Heart left ventricle (tissue), 16 donors: Measurements from ENCODE around the gene PNLIPRP3. TPM values are rescaled to one million over a fixed set of nuclear protein-coding genes. Genes with fewer than 3 reads are reported as not detected.

Experiments
- ATAC-seq, 4 donors: fragments of 200-7000 bp; cut with Tn5 transposase; one replicate each; pipeline ENCODE4 v1.9.1; 2020 to 2022; ENCODE audit warnings: moderate library complexity in 4 of 4, mild to moderate bottlenecking in 3 of 4, moderate number of reproducible peaks in 1 of 4
- DNase-seq, 5 donors: peaks; one replicate each; pipeline ENCODE4 v3.0.0-alpha.2; 2020
- H3K27ac ChIP-seq, 12 donors: fragments of 200-600 bp; sonication (generic) in 4 of 12; one replicate each; pipeline versions ENCODE4 v1.5.0 to v1.8.0; 2016 to 2022; ENCODE audit warnings: mild to moderate bottlenecking in 2 of 12
- H3K27me3 ChIP-seq, 9 donors: fragments of 200-600 bp; sonication (generic) in 2 of 9; one replicate each; pipeline versions ENCODE4 v1.5.1 to v1.8.0; 2016 to 2022; ENCODE audit warnings: mild to moderate bottlenecking in 3 of 9
- H3K36me3 ChIP-seq, 9 donors: fragments of 200-600 bp; sonication (generic) in 2 of 9; one replicate each; pipeline versions ENCODE4 v1.5.0 to v1.8.0; 2018 to 2022; ENCODE audit warnings: mild to moderate bottlenecking in 2 of 9
- H3K4me1 ChIP-seq, 12 donors: fragments of 200-600 bp; sonication (generic) in 4 of 12; one replicate each; pipeline versions ENCODE4 v1.5.0 to v1.8.0; 2016 to 2022; ENCODE audit warnings: mild to moderate bottlenecking in 3 of 12
- H3K4me3 ChIP-seq, 12 donors: fragments of 200-600 bp; sonication (generic) in 4 of 12; one replicate each; pipeline versions ENCODE4 v1.5.0 to v1.8.0; 2017 to 2022; ENCODE audit warnings: mild to moderate bottlenecking in 9 of 12, moderate library complexity in 4 of 12
- H3K9me3 ChIP-seq, 12 donors: fragments of 200-600 bp; sonication (generic) in 4 of 12; one replicate each; pipeline versions ENCODE4 v1.5.0 to v1.8.0; 2016 to 2022; ENCODE audit warnings: mild to moderate bottlenecking in 1 of 12
- CTCF ChIP-seq, 12 donors: fragments of 200-600 bp; sonication (generic) in 4 of 12; IDR thresholded peaks; one replicate each; pipeline versions ENCODE4 v1.5.0 to v1.8.0; 2018 to 2022; ENCODE audit warnings: antibody characterized with exemption in 12 of 12, mild to moderate bottlenecking in 5 of 12
- POLR2A ChIP-seq, 2 donors: fragments of 450-650 bp; IDR thresholded peaks; one replicate each; pipeline ENCODE4 v1.6.1; 2017; ENCODE audit warnings: antibody characterized with exemption in 2 of 2, mild to moderate bottlenecking in 2 of 2, moderate library complexity in 2 of 2
- WGBS, 4 donors: extraction: QIAGEN DNeasy Blood & Tissue Kit in 2 of 4; methylation state at CpG; one replicate each; pipeline versions ENCODE4 v1.1.5 to v1.1.7; 2013 to 2018; 5-methylcytosine and 5-hydroxymethylcytosine counted together
- intact Hi-C, 10 donors: fragments of 100-400 bp; cut with DNase I; formaldehyde crosslinking; loops; one replicate each; pipeline versions ENCODE4 v1.11.1 to v1.14.2; 2022
- polyA plus RNA-seq, 2 donors: library from polyadenylated mRNA; stranded (reverse); fragments of 200-250 nt; gene quantifications; one replicate each; pipeline ENCODE4 v1.2.3, GENCODE V29; 2013
- total RNA-seq, 9 donors: library from RNA; depleted of rRNA in 2 of 9; stranded (reverse); fragments of >200 nt in 2 of 9; fragmentation: NEBNext Ultra II Directional in 3 of 9; extraction: Animal tissue kit (Norgen Biotek cat#: 25700) in 3 of 9; gene quantifications; one replicate each; pipeline versions ENCODE4 v1.1.0 to v1.2.4, GENCODE V29; 2016 to 2023
- donor health status: ischemic (EF 13 %, LVEDD 7.1; RV severe dilation, severe dysfunction).
- donor health status: healthy with polysubstance abuse.
- donor health status: DM: no; HTN: yes; CAD: no.
- donor health status: DM: no; HTN: no; CAD: no.
- donor health status: ischemic (EF 25% LVEDD 6.9; RV normal size, moderate dysfunction).
- donor health status: ischemic (EF 25% LVEDD 5.7; RV mildly dilated, moderate dysfunction).
- donor health status: healthy.
- donor health status: DM: yes; HTN: yes; CAD: no.
- donor health status: ischemic (EF 35%, LVEDD 5.7; RV mildly dilated, moderate dysfunction).
- donor health status: nonischemic (EF 11% LVEDD 7.7; RV severe dilation, severe dysfunction).
- donor health status: DM: yes; HTN: yes; CAD: no.
- donor health status: PGD.
- donor health status: ischemic (EF 29% LVEDD 5.4; RV normal size, mild dysfunction).
- donor health status: nonischemic (EF 23%, LVEDD 6.1; RV moderate dilation, normal function).

The PNLIPRP3 gene
- total and polyA plus RNA-seq, 11 donors = not detected

DNA sequence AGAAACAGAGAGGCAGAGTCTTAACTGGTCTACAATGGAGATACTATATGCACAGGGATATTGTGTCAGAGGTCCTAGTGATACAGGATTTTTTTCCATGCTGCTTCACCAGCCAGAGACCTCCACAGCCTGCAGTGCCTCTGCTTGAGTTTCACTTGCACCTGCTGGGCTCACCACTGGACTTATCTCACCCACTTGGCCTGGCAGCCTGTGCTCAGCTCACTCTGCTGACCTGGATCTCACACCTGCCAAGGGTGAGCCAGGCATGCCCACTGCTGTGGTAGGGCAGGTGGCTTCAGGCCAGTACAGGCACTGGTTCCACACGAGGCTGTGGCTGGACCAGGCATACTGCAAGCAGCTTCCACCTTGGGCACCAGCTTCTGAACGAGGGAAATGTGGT lies 36.6 kb downstream of the PNLIPRP3 start:
- intact Hi-C loops = no loop called here
- Histone ChIP-seq H3K27me3 (peaks cover 0 to 10% (median 0%) of the 10 kb centered on the region in 9 donors), H3K27ac (no peak overlapping the region), H3K4me3 (no peak overlapping the region), H3K9me3 (no peaks in the 10 kb centered on the region), H3K4me1 (no peaks in the 10 kb centered on the region), H3K36me3 (no peaks in the 10 kb centered on the region)
- peak in 1 of 4 donors; percentile 31 for ATAC-seq
- no peak for DNase-seq
- WGBS, 4 donors = 54 to 78% (median 57%) methylated on average over 1 to 2 of the region's 2 CpGs
- TF ChIP-seq POLR2A (IDR thresholded peaks at IDR 0.05) (no peak), CTCF (IDR thresholded peaks at IDR 0.05) (no peak)

DNA sequence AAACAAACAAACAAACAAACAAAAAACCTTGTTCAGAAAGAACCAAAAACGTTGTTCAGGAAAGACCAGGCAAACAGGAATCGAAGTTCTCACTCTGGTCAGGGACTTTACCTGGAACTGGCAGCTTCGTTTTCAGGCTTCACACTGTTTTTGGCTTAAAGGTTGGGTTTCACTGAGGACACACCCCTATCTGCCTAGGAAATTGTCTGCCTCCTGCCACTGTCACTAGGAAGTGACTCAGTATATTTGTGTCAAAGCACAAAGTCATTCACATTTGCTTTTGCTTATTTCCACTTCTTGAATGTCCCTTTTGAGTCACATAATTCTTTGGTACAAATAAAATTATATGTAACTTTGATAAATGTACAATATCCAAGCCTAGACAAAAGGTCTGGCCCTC lies 37.9 kb downstream of the PNLIPRP3 start:
- Histone ChIP-seq H3K9me3 (no peaks in the 10 kb centered on the region), H3K27me3 (peaks cover 0 to 10% (median 0%) of the 10 kb centered on the region in 9 donors), H3K27ac (no peak overlapping the region), H3K4me1 (no peaks in the 10 kb centered on the region), H3K4me3 (no peak overlapping the region), H3K36me3 (no peaks in the 10 kb centered on the region)
- DNase-seq (no peak), ATAC-seq (no peak)
- 37 to 52% (median 41%) methylated on average over 3 of the region's 3 CpGs for WGBS, 4 donors
- TF ChIP-seq CTCF (IDR thresholded peaks at IDR 0.05) = no peak
- no peak for TF ChIP-seq POLR2A (IDR thresholded peaks at IDR 0.05)
- intact Hi-C loops = no loop called here

DNA sequence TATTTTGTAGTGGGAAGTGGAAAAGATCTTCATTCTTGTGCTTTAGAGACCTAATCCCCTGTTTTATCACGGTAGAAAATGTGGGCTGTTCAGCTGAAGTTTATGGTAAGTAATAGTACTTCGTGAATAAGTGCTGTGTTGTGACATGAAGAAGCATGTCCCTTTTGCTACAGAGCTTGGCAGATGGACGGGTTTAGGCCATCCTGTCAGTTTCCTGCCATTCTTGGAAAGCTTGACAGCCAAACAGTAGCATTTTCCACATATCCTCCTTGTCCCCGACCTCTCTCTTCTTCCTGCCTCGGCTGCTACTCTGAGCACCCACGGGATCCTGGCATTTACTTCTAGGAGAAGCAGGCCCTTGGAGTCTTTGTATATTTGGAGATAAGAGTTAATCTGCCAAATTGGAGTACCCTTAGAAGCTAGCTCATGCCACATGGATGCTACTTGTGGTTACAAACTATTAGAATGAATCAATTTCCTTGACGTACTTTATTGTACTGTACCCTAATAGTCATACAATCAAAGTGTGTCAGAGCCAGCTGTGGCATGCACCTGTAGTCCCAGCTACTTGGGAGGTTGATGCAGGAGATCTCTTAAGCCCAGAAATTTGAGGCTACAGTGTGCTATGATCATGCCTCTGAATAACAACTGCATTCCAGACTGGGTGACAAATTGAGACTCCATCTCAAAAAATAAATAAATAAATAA lies 39.2 kb downstream of the PNLIPRP3 start:
- 49 to 68% (median 54%) methylated on average over 7 of the region's 7 CpGs for WGBS, 4 donors
- Histone ChIP-seq H3K36me3 (no peaks in the 10 kb centered on the region), H3K27ac (no peak overlapping the region), H3K4me1 (no peaks in the 10 kb centered on the region), H3K27me3 (peaks cover 0 to 6% (median 0%) of the 10 kb centered on the region in 9 donors), H3K9me3 (no peaks in the 10 kb centered on the region), H3K4me3 (no peak overlapping the region)
- intact Hi-C loops = no loop called here
- TF ChIP-seq CTCF (IDR thresholded peaks at IDR 0.05) (no peak), POLR2A (IDR thresholded peaks at IDR 0.05) (no peak)
- ATAC-seq (no peak), DNase-seq (no peak)

- no peak for TF ChIP-seq POLR2A (IDR thresholded peaks at IDR 0.05)
- TF ChIP-seq CTCF (IDR thresholded peaks at IDR 0.05) = no peak
- Histone ChIP-seq H3K4me1 (no peaks in the 10 kb centered on the region), H3K27me3 (peaks cover 0 to 16% (median 0%) of the 10 kb centered on the region in 9 donors), H3K9me3 (no peaks in the 10 kb centered on the region), H3K4me3 (no peak overlapping the region), H3K27ac (no peak overlapping the region), H3K36me3 (no peaks in the 10 kb centered on the region)
- 41 to 58% (median 50%) methylated on average over 3 of the region's 3 CpGs for WGBS, 4 donors
- ATAC-seq (no peak), DNase-seq (no peak)
- intact Hi-C loops = no loop called here
Observed at GRCh38 chr10:116469437-116469836, 41.8 kb downstream of the PNLIPRP3 start.
